Adipocyte (in vitro differentiated cells): ENCODE measurements around the gene KCNAB1.
"Not testable (repeated sequence)": the region's sequence is repeated elsewhere in the genome, so short reads cannot be mapped to it uniquely, and the experiment has no call there.

Experiments used
- DNase-seq: peaks from one replicate; pipeline ENCODE4 v3.0.0-alpha.2; 2015; ENCODE audit warnings: low read depth
- H3K27me3 ChIP-seq: replicated peaks from 2 replicates; pipeline ENCODE4 v1.7.0; 2013; ENCODE audit warnings: mild to moderate bottlenecking, low read length, moderate library complexity; ENCODE audit not compliant: control insufficient read depth, insufficient read depth
- H3K36me3 ChIP-seq: 2 replicates; pipeline ENCODE4 v1.7.0; 2013; ENCODE audit warnings: low read length, mild to moderate bottlenecking, moderate library complexity; ENCODE audit not compliant: control insufficient read depth, insufficient read depth, severe bottlenecking
- H3K4me1 ChIP-seq: 2 replicates; pipeline ENCODE4 v1.7.0; 2013; ENCODE audit warnings: mild to moderate bottlenecking, low read length, moderate library complexity; ENCODE audit not compliant: control insufficient read depth, insufficient read depth
- H3K4me3 ChIP-seq: 2 replicates; pipeline ENCODE4 v1.7.0; 2013; ENCODE audit warnings: mild to moderate bottlenecking, low read length, moderate library complexity
- H3K9ac ChIP-seq: 2 replicates; pipeline ENCODE4 v1.7.0; 2013; ENCODE audit warnings: mild to moderate bottlenecking, low read length, moderate library complexity
- H3K9me3 ChIP-seq: 2 replicates; pipeline ENCODE4 v1.7.0; 2013; ENCODE audit warnings: mild to moderate bottlenecking, low read length, moderate library complexity; ENCODE audit not compliant: control insufficient read depth

The KCNAB1 gene

DNA sequence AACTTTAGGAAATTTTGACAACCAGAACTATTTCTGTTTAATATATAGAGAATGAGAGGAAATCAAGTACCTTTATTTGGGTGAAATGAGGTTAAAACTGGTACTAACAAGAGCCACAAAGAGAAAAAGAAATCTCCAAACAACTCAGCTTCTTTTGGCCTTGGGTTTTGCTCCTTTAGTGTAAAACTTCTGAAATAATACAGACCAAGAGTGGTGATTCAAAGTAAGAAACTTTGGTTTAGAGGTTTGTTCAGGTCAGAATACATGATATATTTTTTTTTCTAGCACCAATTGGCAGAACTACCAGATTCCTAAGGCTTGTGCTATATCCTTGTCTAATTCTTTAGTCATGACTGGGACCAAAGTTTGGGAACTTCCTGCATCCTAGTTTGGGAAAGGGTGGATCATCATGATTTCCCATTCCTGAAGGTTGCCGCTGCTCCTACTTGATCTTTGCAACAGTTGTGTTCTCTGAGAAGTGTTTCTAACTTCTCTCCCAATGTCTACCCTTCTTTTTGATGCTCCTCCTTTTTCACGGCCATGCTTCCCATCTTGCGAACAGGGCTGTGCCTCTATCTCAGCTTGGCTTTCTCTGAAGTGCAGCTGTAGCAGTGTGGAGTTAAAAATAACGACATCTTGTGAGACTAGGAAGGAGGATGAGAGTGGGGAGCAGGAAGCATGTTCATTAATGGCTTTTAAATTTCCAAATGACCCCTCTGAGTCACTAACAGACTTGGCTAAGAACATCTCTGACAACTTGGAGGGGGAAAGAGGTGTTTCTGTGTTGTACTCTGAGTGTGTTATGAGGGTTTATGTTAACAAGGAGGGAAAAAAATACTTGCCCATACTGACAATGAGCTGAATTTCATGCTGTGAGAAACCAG lies 87.7 kb downstream of the KCNAB1 start:
- Histone ChIP-seq H3K9me3 (no peaks in the 10 kb centered on the region), H3K27me3 (no peaks in the 10 kb centered on the region), H3K4me3 (no peak overlapping the region), H3K9ac (no peak overlapping the region), H3K4me1 (no peaks in the 10 kb centered on the region), H3K36me3 (no peaks in the 10 kb centered on the region)
- DNase-seq, result no peak

DNA sequence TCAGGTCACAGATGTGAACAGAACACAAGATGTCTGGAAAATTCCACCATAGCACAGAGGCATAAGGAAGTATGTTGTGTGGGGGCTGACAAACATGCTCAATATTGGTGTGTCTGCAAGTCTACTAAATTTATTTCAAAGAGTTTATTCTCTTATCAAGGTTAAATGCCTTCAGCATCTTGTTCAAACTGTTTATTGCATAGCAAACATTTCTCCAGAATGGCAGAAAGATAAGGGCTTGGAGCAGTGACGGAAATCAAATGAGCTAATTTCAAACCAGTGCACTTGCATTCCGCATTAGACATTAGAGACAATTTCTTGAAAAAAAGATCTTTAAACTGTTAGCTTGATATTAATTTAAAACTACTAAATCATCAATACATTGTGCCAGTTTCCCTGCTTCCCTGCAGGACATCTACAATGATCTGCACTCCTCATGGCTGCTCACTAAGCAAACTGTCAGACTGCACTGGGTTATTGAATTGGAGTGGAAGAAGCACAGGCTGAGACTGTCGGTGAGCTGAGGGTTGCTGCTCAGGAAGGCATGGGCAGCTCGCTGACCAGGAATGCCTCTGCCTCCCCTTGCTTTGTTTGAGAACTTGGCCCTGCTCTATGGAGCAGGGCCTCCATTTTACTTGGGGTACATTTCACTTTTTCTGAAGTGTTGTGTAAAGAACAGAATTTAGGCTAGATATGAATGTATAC lies 89.4 kb downstream of the KCNAB1 start:
- no peak overlapping the region for H3K4me3 ChIP-seq
- H3K4me1 ChIP-seq, result no peaks in the 10 kb centered on the region
- H3K27me3 ChIP-seq, result no peaks in the 10 kb centered on the region
- no peak for DNase-seq
- no peaks in the 10 kb centered on the region for H3K36me3 ChIP-seq
- H3K9ac ChIP-seq, result no peak overlapping the region
- no peaks in the 10 kb centered on the region for H3K9me3 ChIP-seq

DNA sequence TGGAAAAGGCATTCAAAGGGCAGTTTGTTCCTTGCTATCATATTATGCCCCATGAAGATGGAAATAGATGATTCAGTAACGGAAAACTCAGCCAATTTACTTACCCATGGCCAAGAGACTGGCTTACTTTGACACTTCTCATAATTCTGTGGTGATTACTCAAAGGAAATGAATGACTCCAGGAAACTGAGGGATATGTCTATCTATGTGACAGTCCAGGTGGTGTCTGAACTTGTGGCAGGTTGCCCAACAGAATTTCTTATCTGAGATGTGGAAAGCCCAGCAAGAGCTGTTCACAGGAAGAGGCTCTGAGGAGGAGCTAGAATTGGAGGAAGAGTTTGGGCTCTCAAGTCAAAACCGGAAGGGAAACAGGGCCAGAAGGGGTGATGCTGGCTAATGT lies 91.2 kb downstream of the KCNAB1 start:
- Histone ChIP-seq H3K9me3 (no peaks in the 10 kb centered on the region), H3K9ac (no peak overlapping the region), H3K36me3 (no peaks in the 10 kb centered on the region), H3K4me1 (no peaks in the 10 kb centered on the region), H3K27me3 (no peaks in the 10 kb centered on the region), H3K4me3 (no peak overlapping the region)
- DNase-seq, result no peak

DNA sequence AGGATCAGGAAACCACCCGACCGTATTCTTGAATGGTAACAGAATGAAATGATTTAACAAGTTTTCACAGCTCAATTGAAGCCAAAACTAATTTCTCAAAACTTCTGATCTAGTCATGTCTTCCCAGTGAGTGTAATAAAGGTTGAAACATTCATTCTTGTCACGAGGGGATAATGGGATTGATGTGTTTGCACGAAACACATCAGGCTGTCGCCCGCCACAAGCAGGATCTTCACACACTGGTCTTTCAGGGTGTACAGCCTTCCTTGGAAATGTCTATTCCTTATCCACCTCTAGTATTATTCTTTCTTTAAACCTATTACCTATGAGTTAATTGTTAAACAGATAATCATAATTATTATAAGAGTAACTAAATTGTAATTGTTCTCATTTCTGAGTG lies 94.3 kb downstream of the KCNAB1 start:
- Histone ChIP-seq H3K9me3 (no peaks in the 10 kb centered on the region), H3K27me3 (no peaks in the 10 kb centered on the region)

DNA sequence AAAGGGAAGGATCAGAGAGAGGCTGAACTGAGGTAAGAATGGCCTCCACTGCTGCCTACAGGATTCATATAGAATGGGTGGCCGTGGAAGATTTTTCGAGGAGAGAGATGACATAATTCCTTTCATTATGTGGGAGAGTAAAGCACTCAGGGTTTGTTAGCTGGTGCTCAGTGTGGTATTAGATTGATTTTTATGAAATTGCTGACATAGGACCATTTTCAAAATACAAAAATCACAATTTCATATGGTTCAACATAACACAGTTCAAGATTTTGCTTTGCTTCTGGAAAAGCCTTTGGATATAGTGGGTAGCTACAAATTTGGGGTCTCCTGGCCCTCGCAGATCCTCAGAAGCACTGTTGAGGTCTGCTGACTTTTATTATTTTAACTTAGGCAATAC lies 95.4 kb downstream of the KCNAB1 start:
- H3K4me1 ChIP-seq, result no peaks in the 10 kb centered on the region
- no peaks in the 10 kb centered on the region for H3K9me3 ChIP-seq
- no peak overlapping the region for H3K4me3 ChIP-seq
- no peaks in the 10 kb centered on the region for H3K27me3 ChIP-seq
- no peak for DNase-seq
- no peak overlapping the region for H3K9ac ChIP-seq
- H3K36me3 ChIP-seq, result no peaks in the 10 kb centered on the region

More for the DNA sequence above, 94.3 kb downstream of the KCNAB1 start:
- no peak overlapping the region for H3K4me3 ChIP-seq
- no peak for DNase-seq
- no peaks in the 10 kb centered on the region for H3K4me1 ChIP-seq
- H3K36me3 ChIP-seq, result no peaks in the 10 kb centered on the region
- no peak overlapping the region for H3K9ac ChIP-seq

DNA sequence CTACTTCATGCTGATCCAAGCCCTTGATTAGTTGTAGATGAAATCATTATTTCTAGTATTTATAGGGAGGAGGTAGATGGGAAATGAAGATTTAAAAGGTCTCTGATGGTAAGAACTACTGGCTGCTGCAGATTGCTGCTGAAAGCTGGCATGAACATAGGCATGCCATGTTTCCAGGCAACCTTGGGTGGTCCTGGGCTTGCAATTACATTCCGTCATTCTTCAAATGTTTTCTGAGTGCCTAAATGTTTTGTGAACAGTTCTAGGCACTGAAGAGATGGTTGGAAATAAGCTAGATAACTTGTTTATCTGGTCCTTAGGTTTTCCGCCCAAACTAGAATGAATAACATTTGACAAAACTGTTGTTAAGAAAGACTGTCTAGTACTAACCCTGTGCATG lies 95.8 kb downstream of the KCNAB1 start:
- H3K9me3 ChIP-seq, result no peaks in the 10 kb centered on the region
- H3K4me3 ChIP-seq, result no peak overlapping the region
- H3K36me3 ChIP-seq, result no peaks in the 10 kb centered on the region
- no peak overlapping the region for H3K9ac ChIP-seq
- H3K27me3 ChIP-seq, result no peaks in the 10 kb centered on the region
- no peak for DNase-seq
- H3K4me1 ChIP-seq, result no peaks in the 10 kb centered on the region

DNA sequence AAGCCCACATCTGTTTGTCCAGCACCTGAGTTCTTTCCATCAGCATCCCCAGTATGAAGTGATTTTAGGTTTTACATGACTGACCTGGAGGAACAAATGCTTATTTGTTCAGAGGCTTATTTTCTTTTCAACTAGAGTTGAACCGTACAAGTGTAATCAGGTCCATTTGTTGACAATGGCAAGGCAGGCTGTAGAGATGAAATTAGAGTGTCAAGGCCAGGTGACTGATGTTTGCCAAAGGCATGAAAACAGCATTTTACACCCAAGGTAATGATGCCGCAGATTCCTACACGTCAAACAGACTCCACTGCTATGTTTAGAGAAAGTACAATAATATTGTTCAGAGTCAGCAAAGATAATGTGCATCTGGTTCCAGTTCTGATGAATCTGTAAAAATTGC lies 96.5 kb downstream of the KCNAB1 start:
- Histone ChIP-seq H3K36me3 (no peaks in the 10 kb centered on the region), H3K9ac (no peak overlapping the region), H3K4me1 (no peaks in the 10 kb centered on the region), H3K4me3 (no peak overlapping the region), H3K9me3 (no peaks in the 10 kb centered on the region), H3K27me3 (no peaks in the 10 kb centered on the region)
- no peak for DNase-seq

DNA sequence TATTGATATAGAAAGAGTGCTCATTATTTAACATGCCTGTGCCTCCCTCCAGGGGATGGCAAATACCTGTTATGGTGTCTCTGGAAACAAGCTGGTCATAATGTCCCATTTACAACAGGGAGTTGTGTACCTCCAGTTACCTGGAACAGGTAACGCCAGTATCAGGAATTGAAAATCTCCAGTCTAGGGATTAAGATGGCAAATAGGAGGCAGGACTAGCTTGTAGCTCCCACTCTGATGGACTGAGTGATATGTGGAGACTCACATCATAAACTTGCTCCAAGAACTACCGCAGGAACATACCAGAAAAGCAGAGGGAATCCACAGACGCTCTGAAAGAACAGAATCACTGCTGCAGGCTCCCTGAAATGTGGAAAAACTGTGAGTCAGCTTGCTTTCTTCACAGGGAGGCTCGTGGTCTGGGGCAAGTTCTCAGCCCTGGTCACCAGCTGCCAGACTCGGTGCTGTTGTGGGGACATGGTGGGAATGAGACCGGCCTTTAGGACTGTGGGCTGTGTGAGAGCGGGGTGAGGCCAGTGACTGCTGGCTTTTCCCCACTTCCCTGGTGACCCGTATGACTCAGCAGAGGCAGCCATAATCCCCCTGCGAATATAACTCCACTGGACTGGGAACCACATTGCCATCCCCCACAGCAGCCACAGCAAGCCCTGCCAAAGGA lies 97.4 kb downstream of the KCNAB1 start:
- Histone ChIP-seq H3K9ac (no peak overlapping the region), H3K4me1 (no peaks in the 10 kb centered on the region), H3K27me3 (no peaks in the 10 kb centered on the region), H3K36me3 (no peaks in the 10 kb centered on the region), H3K9me3 (peaks cover 3% of the 10 kb centered on the region), H3K4me3 (no peak overlapping the region)
- no peak for DNase-seq

DNA sequence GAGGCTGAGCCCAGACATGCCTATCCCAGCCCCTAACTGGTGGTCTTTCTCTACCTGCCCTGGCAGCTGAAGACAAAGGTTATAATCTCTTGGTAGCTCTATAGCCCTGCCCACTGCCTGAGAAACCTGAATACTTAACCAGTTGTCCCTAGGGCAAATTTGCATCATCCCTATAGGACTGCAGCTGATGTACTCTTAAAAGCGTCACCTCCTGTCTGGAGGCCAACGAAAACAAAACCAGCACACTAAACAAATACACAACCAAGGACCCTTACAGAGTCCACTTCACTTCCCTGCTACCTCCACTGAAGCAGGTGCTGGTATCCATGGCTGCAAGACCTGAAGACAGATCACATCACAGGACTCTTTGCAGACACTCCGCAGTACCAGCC lies 98.0 kb downstream of the KCNAB1 start:
- Histone ChIP-seq H3K4me3 (no peak overlapping the region), H3K36me3 (no peaks in the 10 kb centered on the region), H3K4me1 (no peaks in the 10 kb centered on the region), H3K27me3 (no peaks in the 10 kb centered on the region), H3K9me3 (peaks cover 3% of the 10 kb centered on the region), H3K9ac (no peak overlapping the region)
- DNase-seq, result no peak

DNA sequence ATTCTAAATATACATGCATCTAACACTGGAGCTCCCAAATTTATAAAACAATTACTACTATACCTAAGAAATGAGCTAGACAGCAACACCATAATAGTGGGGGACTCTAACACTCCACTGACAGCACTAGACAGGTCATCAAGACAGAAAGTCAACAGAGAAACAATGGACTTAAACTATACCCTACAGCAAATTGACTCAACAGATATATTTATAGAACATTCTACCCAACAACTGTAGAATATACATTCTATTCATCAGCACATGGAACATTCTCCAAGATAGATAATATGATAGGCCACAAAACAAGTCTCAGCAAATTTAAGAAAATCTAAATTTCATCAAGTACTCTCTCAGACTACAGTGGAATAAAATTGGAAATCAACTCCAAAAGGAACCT lies 102.0 kb downstream of the KCNAB1 start:
- not testable (repeated sequence) for H3K9me3 ChIP-seq, DNase-seq, H3K9ac ChIP-seq, H3K4me3 ChIP-seq, H3K36me3 ChIP-seq, H3K4me1 ChIP-seq, H3K27me3 ChIP-seq

DNA sequence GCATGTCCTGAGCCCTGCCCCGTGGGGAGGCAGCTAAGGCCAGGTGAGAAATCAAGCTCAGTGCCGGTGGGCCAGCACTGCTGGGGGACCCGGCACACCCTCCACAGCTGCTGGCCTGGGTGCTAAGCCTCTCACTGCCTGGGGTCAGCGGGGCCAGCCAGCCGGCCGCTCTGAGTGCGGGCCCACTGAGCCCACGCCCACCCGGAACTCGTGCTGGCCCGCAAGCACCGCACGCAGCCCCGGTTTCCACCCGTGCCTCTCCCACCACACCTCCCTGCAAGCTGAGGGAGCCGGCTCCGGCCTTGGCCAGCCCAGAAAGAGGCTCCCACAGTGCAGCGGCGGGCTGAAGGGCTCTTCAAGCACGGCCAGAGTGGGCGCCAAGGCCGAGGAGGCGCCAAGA lies 103.7 kb downstream of the KCNAB1 start:
- DNase-seq, H3K9ac ChIP-seq, H3K4me1 ChIP-seq, H3K4me3 ChIP-seq, H3K36me3 ChIP-seq, H3K9me3 ChIP-seq: not testable (repeated sequence)
- peaks cover 14% of the 10 kb centered on the region for H3K27me3 ChIP-seq
